Measurements from ENCODE around the gene MED16. TPM values are rescaled to one million over a fixed set of nuclear protein-coding genes. Genes with fewer than 3 reads are reported as not detected.

Gene MED16
- polyA plus RNA-seq, 3 donors = 20.7 to 37.4 (median 32.8) TPM

- Histone ChIP-seq H3K9ac (ENCODE audit: insufficient read depth, low read length, poor library complexity, severe bottlenecking) (no peak overlapping the region), H3K4me1 (ENCODE audit: control insufficient read depth in 1 of 2, insufficient read depth in 2 of 2, low read length in 2 of 2) (peaks cover 46 to 60% of the 10 kb centered on the region in 2 donors), H3K27me3 (ENCODE audit: control insufficient read depth in 2 of 2, insufficient read depth in 2 of 2, low read length in 2 of 2) (peaks cover 0 to 11% of the 10 kb centered on the region in 2 donors), H3K36me3 (replicated peaks in 1 of 2; ENCODE audit: control insufficient read depth in 1 of 2, insufficient read depth in 2 of 2, low read length in 2 of 2) (peaks cover 5 to 6% of the 10 kb centered on the region in 2 donors), H3K27ac (ENCODE audit: low read depth in 1 of 2, low read length in 2 of 2) (peak overlapping the region; percentile 66 to 70), H3K79me2 (ENCODE audit: insufficient read depth, low read length) (peaks cover 11% of the 10 kb centered on the region), H2AFZ (ENCODE audit: insufficient read depth, low read depth, low read length, poor library complexity, severe bottlenecking) (no peak overlapping the region), H3K4me2 (replicated peaks; ENCODE audit: extremely low read depth, low read length, poor library complexity, severe bottlenecking) (peak overlapping the region; percentile 82), H3K4me3 (replicated peaks in 1 of 3; ENCODE audit: low read depth in 2 of 3, low read length in 3 of 3) (peak overlapping the region in 2 of 3 experiments; percentile 16 to 72), H4K20me1 (ENCODE audit: insufficient read depth, low read length) (peaks cover 66% of the 10 kb centered on the region), H3K9me3 (replicated peaks in 1 of 2; ENCODE audit: control insufficient read depth in 1 of 2, insufficient read depth in 1 of 2, low read length in 2 of 2) (no peaks in the 10 kb centered on the region)
- H3K27me3 Mint-ChIP-seq (ENCODE audit: low read depth in 3 of 3) = peaks cover 0 to 2% (median 0%) of the 10 kb centered on the region in 3 donors
- TF ChIP-seq, protein P1, sequence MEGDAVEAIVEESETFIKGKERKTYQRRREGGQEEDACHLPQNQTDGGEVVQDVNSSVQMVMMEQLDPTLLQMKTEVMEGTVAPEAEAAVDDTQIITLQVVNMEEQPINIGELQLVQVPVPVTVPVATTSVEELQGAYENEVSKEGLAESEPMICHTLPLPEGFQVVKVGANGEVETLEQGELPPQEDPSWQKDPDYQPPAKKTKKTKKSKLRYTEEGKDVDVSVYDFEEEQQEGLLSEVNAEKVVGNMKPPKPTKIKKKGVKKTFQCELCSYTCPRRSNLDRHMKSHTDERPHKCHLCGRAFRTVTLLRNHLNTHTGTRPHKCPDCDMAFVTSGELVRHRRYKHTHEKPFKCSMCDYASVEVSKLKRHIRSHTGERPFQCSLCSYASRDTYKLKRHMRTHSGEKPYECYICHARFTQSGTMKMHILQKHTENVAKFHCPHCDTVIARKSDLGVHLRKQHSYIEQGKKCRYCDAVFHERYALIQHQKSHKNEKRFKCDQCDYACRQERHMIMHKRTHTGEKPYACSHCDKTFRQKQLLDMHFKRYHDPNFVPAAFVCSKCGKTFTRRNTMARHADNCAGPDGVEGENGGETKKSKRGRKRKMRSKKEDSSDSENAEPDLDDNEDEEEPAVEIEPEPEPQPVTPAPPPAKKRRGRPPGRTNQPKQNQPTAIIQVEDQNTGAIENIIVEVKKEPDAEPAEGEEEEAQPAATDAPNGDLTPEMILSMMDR (IDR thresholded peaks at IDR 0.05) = no peak
- H3K9me3 Mint-ChIP-seq = peaks cover 0 to 2% (median 0%) of the 10 kb centered on the region in 7 donors
- no peak for DNase-seq
- no CpG with 5 or more reads among the region's 7 CpGs for WGBS (ENCODE audit: insufficient coverage)
- intact Hi-C loops (cut with micrococcal nuclease) = loop anchor here (2.0 to 10.0 kb wide), 4 partner anchors 58 to 382 kb away; partner anchors contain the start of genes ATP5F1D (in 1 of the 2), MIDN (in 1 of the 2) and WDR18 (in 1 of the 2)
- peaks cover 34% of the 10 kb centered on the region for H3K4me1 Mint-ChIP-seq
- H3K4me3 Mint-ChIP-seq = peak overlapping the region; percentile 81 to 88
- peaks cover 10 to 19% of the 10 kb centered on the region in 2 donors for H3K36me3 Mint-ChIP-seq
- H3K27ac Mint-ChIP-seq = peak overlapping the region; percentile 89 to 98 (median 96)
These were observed 29.7 kb downstream of the MED16 start for GRCh38 chr19:863315-863620.

DNA sequence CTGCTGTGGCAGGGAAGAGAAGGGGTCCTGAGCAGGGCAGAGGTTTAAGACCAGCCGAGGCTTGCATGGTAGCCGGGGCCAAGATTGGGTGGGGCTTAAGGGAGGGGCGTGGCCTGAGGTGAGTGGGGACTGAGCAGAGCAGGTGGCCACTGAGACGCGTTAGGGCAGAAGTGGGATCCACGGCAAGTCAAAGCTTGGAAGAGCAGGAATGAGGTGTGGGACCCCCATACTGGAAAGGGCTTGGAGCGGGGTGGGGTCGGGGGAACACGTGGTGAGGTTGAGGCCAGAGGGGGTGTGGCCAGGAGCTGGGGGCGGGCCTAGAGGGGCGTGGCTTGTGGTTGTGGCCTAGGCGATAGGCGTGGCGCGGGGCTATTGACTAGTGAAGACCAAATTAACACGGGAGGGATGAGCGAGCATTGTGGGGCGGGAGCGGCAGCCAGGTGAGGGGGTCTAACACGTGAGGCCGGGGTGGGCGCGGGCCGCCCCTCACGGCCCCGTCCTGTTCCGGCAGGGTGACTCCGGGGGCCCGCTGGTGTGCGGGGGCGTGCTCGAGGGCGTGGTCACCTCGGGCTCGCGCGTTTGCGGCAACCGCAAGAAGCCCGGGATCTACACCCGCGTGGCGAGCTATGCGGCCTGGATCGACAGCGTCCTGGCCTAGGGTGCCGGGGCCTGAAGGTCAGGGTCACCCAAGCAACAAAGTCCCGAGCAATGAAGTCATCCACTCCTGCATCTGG, 30.2 kb downstream of the MED16 start:
- peaks cover 0 to 11% of the 10 kb centered on the region in 2 donors for H3K27me3 ChIP-seq (ENCODE audit: control insufficient read depth in 2 of 2, insufficient read depth in 2 of 2, low read length in 2 of 2)

More for the DNA sequence above, 30.2 kb downstream of the MED16 start:
- Histone ChIP-seq H4K20me1 (ENCODE audit: insufficient read depth, low read length) (peaks cover 60% of the 10 kb centered on the region), H3K4me1 (ENCODE audit: control insufficient read depth in 1 of 2, insufficient read depth in 2 of 2, low read length in 2 of 2) (peaks cover 49 to 65% of the 10 kb centered on the region in 2 donors), H3K36me3 (replicated peaks in 1 of 2; ENCODE audit: control insufficient read depth in 1 of 2, insufficient read depth in 2 of 2, low read length in 2 of 2) (peaks cover under 1 to 3% of the 10 kb centered on the region in 2 donors), H2AFZ (ENCODE audit: insufficient read depth, low read depth, low read length, poor library complexity, severe bottlenecking) (peak overlapping the region; percentile 21), H3K4me3 (replicated peaks in 1 of 3; ENCODE audit: low read depth in 2 of 3, low read length in 3 of 3) (peak overlapping the region in 2 of 3 experiments; percentile 16 to 72), H3K9me3 (replicated peaks in 1 of 2; ENCODE audit: control insufficient read depth in 1 of 2, insufficient read depth in 1 of 2, low read length in 2 of 2) (no peaks in the 10 kb centered on the region), H3K4me2 (replicated peaks; ENCODE audit: extremely low read depth, low read length, poor library complexity, severe bottlenecking) (peak overlapping the region; percentile 82), H3K27ac (ENCODE audit: low read depth in 1 of 2, low read length in 2 of 2) (peak overlapping the region; percentile 66 to 70), H3K9ac (ENCODE audit: insufficient read depth, low read length, poor library complexity, severe bottlenecking) (no peak overlapping the region), H3K79me2 (ENCODE audit: insufficient read depth, low read length) (peaks cover 11% of the 10 kb centered on the region)
- Mint-ChIP-seq H3K36me3 (peaks cover 7 to 15% of the 10 kb centered on the region in 2 donors), H3K4me1 (peaks cover 35% of the 10 kb centered on the region), H3K4me3 (peak overlapping the region; percentile 81 to 88), H3K27ac (peak overlapping the region; percentile 89 to 98 (median 96)), H3K9me3 (peaks cover 0 to 2% (median 0%) of the 10 kb centered on the region in 7 donors), H3K27me3 (ENCODE audit: low read depth in 3 of 3) (peaks cover 0 to 2% (median 0%) of the 10 kb centered on the region in 3 donors)
- intact Hi-C loops (cut with micrococcal nuclease) = loop anchor here (1.0 to 10.0 kb wide), 5 partner anchors 10 to 382 kb away; partner anchors contain the start of genes ATP5F1D (in 1 of the 2), MIDN (in 1 of the 2) and WDR18 (in 1 of the 2)
- WGBS (ENCODE audit: insufficient coverage) = 16% methylated on average over 46 of the region's 48 CpGs
- TF ChIP-seq, protein P1 (IDR thresholded peaks at IDR 0.05) = no peak
- peak; percentile 62 to 77 (median 73) for DNase-seq
